Endothelial cell of umbilical vein (primary cell): ENCODE data around the gene DNAI1. TPM values are rescaled to one million over a fixed set of nuclear protein-coding genes. Genes with fewer than 3 reads are reported as not detected.

ENCODE experiments used
- BruUV-seq: library from RNA; stranded (reverse); fragments of 400-500 nt; replicated peaks from 2 replicates; lab custom pipeline; 2021; lab: Mats Ljungman, UMichigan
- CTCF ChIA-PET: fragments of 300-600, 350-600 bp; sonication (Branson Sonifier 250); formaldehyde crosslinking; loops from one replicate; lab custom pipeline; 2021; ENCODE audit warnings: antibody characterized with exemption, inconsistent platforms; lab: Charles Lee
- POLR2A ChIA-PET: fragments of 300-600, 350-600 bp; sonication (Branson Sonifier 250); formaldehyde crosslinking; loops from one replicate; lab custom pipeline; 2021; ENCODE audit warnings: antibody characterized with exemption, inconsistent platforms; lab: Charles Lee
- DNase-seq: peaks from one replicate; pipeline ENCODE4 v3.0.0-alpha.2; 2011; ENCODE audit warnings: low read depth, low spot score
- FAIRE-seq: peaks from 2 replicates; lab custom pipeline; 2011; peaks lifted over from hg19 to GRCh38; lab: Jason Lieb, UNC
- H2AFZ ChIP-seq: 2 replicates; pipeline ENCODE4 v1.6.0; 2012; ENCODE audit warnings: low read depth, low read length, control low read depth, inconsistent platforms
- H3K27ac ChIP-seq: 2 replicates; pipeline ENCODE4 v1.5.1; 2011; ENCODE audit warnings: low read depth, mild to moderate bottlenecking, control low read depth, low read length, moderate library complexity; ENCODE audit not compliant: insufficient read depth
- H3K27me3 ChIP-seq, 2 experiments: 2 replicates each; pipeline versions ENCODE4 v1.6.0 to v1.6.1; 2011; ENCODE audit warnings: low read length in 2 of 2, mixed read lengths in 1 of 2; ENCODE audit not compliant: control insufficient read depth in 2 of 2, insufficient read depth in 2 of 2
- H3K36me3 ChIP-seq, 2 experiments: 2 replicates in 1 of 2; 3 replicates in 1 of 2; pipeline ENCODE4 v1.5.1; 2011; ENCODE audit warnings: low read length in 2 of 2, mild to moderate bottlenecking in 1 of 2, moderate library complexity in 1 of 2; ENCODE audit not compliant: control insufficient read depth in 2 of 2, insufficient read depth in 2 of 2; ENCODE audit errors: extremely low read depth in 1 of 2
- H3K4me1 ChIP-seq: 3 replicates; pipeline ENCODE4 v1.5.1; 2011; ENCODE audit warnings: mild to moderate bottlenecking, low read length; ENCODE audit not compliant: control insufficient read depth, insufficient read depth; ENCODE audit errors: extremely low read depth
- H3K4me2 ChIP-seq: 2 replicates; pipeline ENCODE4 v1.6.1; 2011; ENCODE audit warnings: low read length, control low read depth, mixed read lengths; ENCODE audit not compliant: insufficient read depth
- H3K4me3 ChIP-seq, 3 experiments: fragments of 200-600 bp in 1 of 3; sonication (generic), shearing (Covaris generic) in 1 of 3; replicated peaks in 1 of 3; 2 replicates each; pipeline ENCODE4 v1.5.1; 2011 to 2016; ENCODE audit warnings: control low read depth in 3 of 3, low read length in 3 of 3, mild to moderate bottlenecking in 2 of 3, inconsistent platforms in 1 of 3, low read depth in 1 of 3, moderate library complexity in 1 of 3; ENCODE audit not compliant: insufficient read depth in 1 of 3
- H3K79me2 ChIP-seq: 2 replicates; pipeline ENCODE4 v1.6.0; 2012; ENCODE audit warnings: low read length, inconsistent platforms; ENCODE audit not compliant: control insufficient read depth, insufficient read depth
- H3K9ac ChIP-seq: replicated peaks from 2 replicates; pipeline ENCODE3; 2011; ENCODE audit warnings: low read length, control low read depth; ENCODE audit not compliant: insufficient read depth; ENCODE audit errors: extremely low read depth
- H3K9me1 ChIP-seq: replicated peaks from 3 replicates; pipeline ENCODE4 v1.6.0; 2011; ENCODE audit warnings: mild to moderate bottlenecking, low read length; ENCODE audit not compliant: control insufficient read depth, insufficient read depth; ENCODE audit errors: extremely low read depth
- H3K9me3 ChIP-seq: replicated peaks from 2 replicates; pipeline ENCODE4 v1.5.1; 2012; ENCODE audit warnings: low read length, inconsistent platforms; ENCODE audit not compliant: control insufficient read depth, insufficient read depth
- H4K20me1 ChIP-seq: replicated peaks from 2 replicates; pipeline ENCODE3; 2011; ENCODE audit warnings: mild to moderate bottlenecking, low read length; ENCODE audit not compliant: control insufficient read depth, insufficient read depth; ENCODE audit errors: extremely low read depth
- EZH2 ChIP-seq: IDR thresholded peaks from 2 replicates; pipeline ENCODE4 v1.6.1; 2012; ENCODE audit warnings: borderline replicate concordance, low read depth, mild to moderate bottlenecking, moderate library complexity, low read length, inconsistent platforms; ENCODE audit not compliant: severe bottlenecking
- FOS ChIP-seq: IDR thresholded peaks from 2 replicates; pipeline ENCODE4 v1.6.1; 2011; ENCODE audit warnings: mild to moderate bottlenecking, low read length, moderate library complexity, borderline replicate concordance; ENCODE audit not compliant: insufficient read depth
- GATA2 ChIP-seq: IDR thresholded peaks from 2 replicates; pipeline ENCODE4 v1.7.0; 2011; ENCODE audit warnings: low read depth, mild to moderate bottlenecking, moderate library complexity, mixed read lengths, low read length; ENCODE audit not compliant: insufficient read length, insufficient read depth
- JUN ChIP-seq: IDR thresholded peaks from 2 replicates; pipeline ENCODE4 v1.6.1; 2011; ENCODE audit warnings: borderline replicate concordance, low read depth; ENCODE audit not compliant: insufficient read length, insufficient read depth
- MYC ChIP-seq: IDR thresholded peaks from one replicate; pipeline ENCODE4 v1.6.1; 2011; ENCODE audit warnings: mild to moderate bottlenecking, low read depth, low read length
- POLR2A ChIP-seq: IDR thresholded peaks from 2 replicates; pipeline ENCODE4 v1.6.1; 2012; ENCODE audit warnings: low read depth, mild to moderate bottlenecking, control low read depth, low read length
- POLR2AphosphoS5 ChIP-seq: IDR thresholded peaks from 2 replicates; pipeline ENCODE4 v1.6.1; 2012; ENCODE audit warnings: low read depth, mild to moderate bottlenecking, control low read depth, low read length, moderate library complexity; ENCODE audit not compliant: insufficient read depth
- dilution Hi-C: fragments of 300-500 bp; cut with MboI; formaldehyde crosslinking; loops from one replicate; pipeline ENCODE4 v1.15.0; 2019; ENCODE audit warnings: low sequenced_read_pairs; ENCODE audit not compliant: extremely low pct_ligation_motif_present
- intact Hi-C: fragments of 100-400 bp; cut with micrococcal nuclease; formaldehyde crosslinking; loops from one replicate; pipeline ENCODE4 v1.10.0; 2022
- polyA plus RNA-seq, 4 experiments: library from polyadenylated mRNA; depleted of rRNA in 3 of 4; stranded (reverse) in 3 of 4; unstranded in 1 of 4; fragments of >200 nt; gene quantifications; 2 replicates each; pipeline versions ENCODE4 v1.2.1 to v1.2.3, GENCODE V29; 2011 to 2012; ENCODE audit warnings: missing spikeins in 1 of 4
- total RNA-seq: library from RNA; stranded (reverse); gene quantifications from 2 replicates; pipeline ENCODE4 v1.2.3, GENCODE V29; 2021
- TF ChIP-seq, protein P1 (sequence below): IDR thresholded peaks from 2 replicates; pipeline ENCODE4 v1.6.1; 2011; ENCODE audit not compliant: insufficient read depth, insufficient read length
- TF ChIP-seq, protein P2 (sequence below), 2 donors: IDR thresholded peaks; 1 replicate in 1 of 2; 2 replicates in 1 of 2; pipeline ENCODE4 v1.5.1; 2011; ENCODE audit warnings: low read length in 2 of 2, mild to moderate bottlenecking in 2 of 2, moderate library complexity in 2 of 2, control low read depth in 1 of 2, inconsistent platforms in 1 of 2, low read depth in 1 of 2; ENCODE audit not compliant: insufficient read depth in 1 of 2; ENCODE audit errors: extremely low read depth in 1 of 2

DNAI1 gene
- total and polyA plus RNA-seq, 2 donors (not counting 3 experiments of a cell fraction or from before 2014, with no cell fraction given), result not detected

DNA sequence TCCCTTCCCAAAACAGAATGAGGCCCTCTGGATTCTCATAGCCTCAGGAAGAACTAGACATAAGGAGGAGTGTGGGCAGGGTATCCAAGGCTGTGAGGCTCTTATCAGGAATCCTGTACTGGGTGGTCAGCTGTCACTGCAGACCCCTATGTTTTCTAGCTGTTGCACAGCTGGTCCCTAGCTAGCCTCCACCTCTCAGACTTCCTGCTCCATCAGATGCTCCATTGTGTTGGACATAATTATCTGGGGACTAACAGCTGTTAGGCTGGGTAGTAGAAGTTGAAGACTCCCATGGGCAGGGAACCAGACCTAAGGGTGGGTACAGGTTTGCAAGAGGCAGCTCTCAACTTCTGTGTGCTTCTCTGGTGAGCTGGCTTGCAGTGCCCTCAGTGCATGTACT, 18.6 kb upstream of the DNAI1 start:
- ChIA-PET CTCF (interaction anchor here (1.1 to 7.9 kb wide), 9 partner anchors 9 to 152 kb away, joined by 3 to 67 read pairs (median 30); no protein-coding TSS in a partner anchor), POLR2A (no interaction called here)
- H2AFZ ChIP-seq, result no peak overlapping the region
- H3K9me3 ChIP-seq, result no peaks in the 10 kb centered on the region
- H3K27ac ChIP-seq, result no peak overlapping the region
- no TSS peak for BruUV-seq
- no peak overlapping the region for H3K4me3 ChIP-seq
- dilution Hi-C loops (no loop called here), intact Hi-C loops (loop anchor here (2.0 kb wide), 1 partner anchor 17 kb away; no protein-coding TSS in a partner anchor)
- H3K9me1 ChIP-seq, result no peaks in the 10 kb centered on the region
- no peak for FAIRE-seq
- TF ChIP-seq POLR2AphosphoS5 (no peak), POLR2A (no peak), EZH2 (no peak), JUN (no peak), MYC (no peak), FOS (no peak), GATA2 (no peak)
- TF ChIP-seq, protein P1, sequence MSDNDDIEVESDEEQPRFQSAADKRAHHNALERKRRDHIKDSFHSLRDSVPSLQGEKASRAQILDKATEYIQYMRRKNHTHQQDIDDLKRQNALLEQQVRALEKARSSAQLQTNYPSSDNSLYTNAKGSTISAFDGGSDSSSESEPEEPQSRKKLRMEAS, result no peak
- TF ChIP-seq, protein P2, sequence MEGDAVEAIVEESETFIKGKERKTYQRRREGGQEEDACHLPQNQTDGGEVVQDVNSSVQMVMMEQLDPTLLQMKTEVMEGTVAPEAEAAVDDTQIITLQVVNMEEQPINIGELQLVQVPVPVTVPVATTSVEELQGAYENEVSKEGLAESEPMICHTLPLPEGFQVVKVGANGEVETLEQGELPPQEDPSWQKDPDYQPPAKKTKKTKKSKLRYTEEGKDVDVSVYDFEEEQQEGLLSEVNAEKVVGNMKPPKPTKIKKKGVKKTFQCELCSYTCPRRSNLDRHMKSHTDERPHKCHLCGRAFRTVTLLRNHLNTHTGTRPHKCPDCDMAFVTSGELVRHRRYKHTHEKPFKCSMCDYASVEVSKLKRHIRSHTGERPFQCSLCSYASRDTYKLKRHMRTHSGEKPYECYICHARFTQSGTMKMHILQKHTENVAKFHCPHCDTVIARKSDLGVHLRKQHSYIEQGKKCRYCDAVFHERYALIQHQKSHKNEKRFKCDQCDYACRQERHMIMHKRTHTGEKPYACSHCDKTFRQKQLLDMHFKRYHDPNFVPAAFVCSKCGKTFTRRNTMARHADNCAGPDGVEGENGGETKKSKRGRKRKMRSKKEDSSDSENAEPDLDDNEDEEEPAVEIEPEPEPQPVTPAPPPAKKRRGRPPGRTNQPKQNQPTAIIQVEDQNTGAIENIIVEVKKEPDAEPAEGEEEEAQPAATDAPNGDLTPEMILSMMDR (IDR thresholded peaks at IDR 0.05; ENCODE audit: extremely low read depth in 1 of 2, insufficient read depth in 1 of 2, low read depth in 1 of 2, low read length in 2 of 2), result no peak
- H3K27me3 ChIP-seq, result no peaks in the 10 kb centered on the region
- H3K79me2 ChIP-seq, result peaks cover 8% of the 10 kb centered on the region
- no peak for DNase-seq
- no peaks in the 10 kb centered on the region for H4K20me1 ChIP-seq
- H3K4me1 ChIP-seq, result peaks cover 28% of the 10 kb centered on the region
- no peak overlapping the region for H3K9ac ChIP-seq
- no peaks in the 10 kb centered on the region for H3K36me3 ChIP-seq
- H3K4me2 ChIP-seq, result no peak overlapping the region
